Esophagus squamous epithelium (tissue), 4 donors: Measurements from ENCODE around the gene SLC25A45.

Experiments
- POLR2A ChIP-seq, 4 donors: fragments of 450-650 bp; IDR thresholded peaks; one replicate each; pipeline ENCODE4 v1.6.1; 2017; ENCODE audit warnings: antibody characterized with exemption in 4 of 4, mild to moderate bottlenecking in 4 of 4, moderate library complexity in 3 of 4
- TF ChIP-seq, protein P1 (sequence below), 6 experiments: fragments of 450-650 bp in 4 of 6; fragments of 200-600 bp in 2 of 6; sonication (generic) in 2 of 6; IDR thresholded peaks; one replicate each; pipeline ENCODE4 v1.5.1; 2016 to 2019; ENCODE audit warnings: antibody characterized with exemption in 6 of 6, mild to moderate bottlenecking in 4 of 6, moderate library complexity in 4 of 6

GRCh38 chr11:65362320-65362931, 20.0 kb downstream of the SLC25A45 start:
- TF ChIP-seq POLR2A (IDR thresholded peaks at IDR 0.05), result no peak
- TF ChIP-seq, protein P1, sequence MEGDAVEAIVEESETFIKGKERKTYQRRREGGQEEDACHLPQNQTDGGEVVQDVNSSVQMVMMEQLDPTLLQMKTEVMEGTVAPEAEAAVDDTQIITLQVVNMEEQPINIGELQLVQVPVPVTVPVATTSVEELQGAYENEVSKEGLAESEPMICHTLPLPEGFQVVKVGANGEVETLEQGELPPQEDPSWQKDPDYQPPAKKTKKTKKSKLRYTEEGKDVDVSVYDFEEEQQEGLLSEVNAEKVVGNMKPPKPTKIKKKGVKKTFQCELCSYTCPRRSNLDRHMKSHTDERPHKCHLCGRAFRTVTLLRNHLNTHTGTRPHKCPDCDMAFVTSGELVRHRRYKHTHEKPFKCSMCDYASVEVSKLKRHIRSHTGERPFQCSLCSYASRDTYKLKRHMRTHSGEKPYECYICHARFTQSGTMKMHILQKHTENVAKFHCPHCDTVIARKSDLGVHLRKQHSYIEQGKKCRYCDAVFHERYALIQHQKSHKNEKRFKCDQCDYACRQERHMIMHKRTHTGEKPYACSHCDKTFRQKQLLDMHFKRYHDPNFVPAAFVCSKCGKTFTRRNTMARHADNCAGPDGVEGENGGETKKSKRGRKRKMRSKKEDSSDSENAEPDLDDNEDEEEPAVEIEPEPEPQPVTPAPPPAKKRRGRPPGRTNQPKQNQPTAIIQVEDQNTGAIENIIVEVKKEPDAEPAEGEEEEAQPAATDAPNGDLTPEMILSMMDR (IDR thresholded peaks at IDR 0.05), result no peak
